SK-N-SH (cell line): ENCODE data around the gene DCHS1.

Experiments used
- CTCF ChIP-seq: fragments of 200-600 bp; sonication (generic); IDR thresholded peaks from 2 replicates; pipeline ENCODE4 v1.6.1; 2017; ENCODE audit warnings: antibody characterized with exemption, mild to moderate bottlenecking, moderate library complexity
- JUND ChIP-seq: IDR thresholded peaks from 2 replicates; pipeline ENCODE4 v1.4.0; 2012
- RFX5 ChIP-seq: IDR thresholded peaks from 2 replicates; pipeline ENCODE4 v1.6.1; 2012; ENCODE audit warnings: mild to moderate bottlenecking, improper control_type of control experiment, low read length

GRCh38 chr11:6650980-6651379 is 4.6 kb downstream of the DCHS1 start:
- TF ChIP-seq JUND (no peak), RFX5 (no peak), CTCF (no peak)
